H9 (cell line): Measurements from ENCODE around the gene HSD11B1. TPM values are rescaled to one million over a fixed set of nuclear protein-coding genes. Genes with fewer than 3 reads are reported as not detected.

Experiments used
- DNase-seq: peaks from one replicate; pipeline ENCODE4 v3.0.0-alpha.2; 2017
- H2AFZ ChIP-seq: one replicate; pipeline ENCODE4 v1.6.1; 2013; ENCODE audit warnings: mild to moderate bottlenecking, low read length, control low read depth, moderate library complexity
- H2AK5ac ChIP-seq: 2 replicates; pipeline ENCODE4 v1.6.1; 2013; ENCODE audit warnings: low read length, control low read depth, mixed read lengths; ENCODE audit not compliant: insufficient read length
- H2BK120ac ChIP-seq: one replicate; pipeline ENCODE4 v1.6.1; 2013; ENCODE audit warnings: low read depth, mild to moderate bottlenecking, low read length, control low read depth, inconsistent platforms; ENCODE audit not compliant: poor library complexity, severe bottlenecking
- H2BK12ac ChIP-seq: 2 replicates; pipeline ENCODE4 v1.6.1; 2013; ENCODE audit warnings: low read length, control low read depth, mixed read lengths, low read depth; ENCODE audit not compliant: insufficient read length
- H2BK15ac ChIP-seq: 2 replicates; pipeline ENCODE4 v1.6.1; 2013; ENCODE audit warnings: low read depth, low read length, control low read depth
- H2BK20ac ChIP-seq: one replicate; pipeline ENCODE4 v1.6.1; 2013; ENCODE audit warnings: low read depth, mild to moderate bottlenecking, low read length, control low read depth, inconsistent platforms; ENCODE audit not compliant: poor library complexity, severe bottlenecking
- H2BK5ac ChIP-seq: 2 replicates; pipeline ENCODE4 v1.6.1; 2013; ENCODE audit warnings: low read length, control low read depth, mixed read lengths; ENCODE audit not compliant: insufficient read length
- H3K14ac ChIP-seq: 2 replicates; pipeline ENCODE4 v1.6.1; 2013; ENCODE audit warnings: low read length, control low read depth; ENCODE audit not compliant: insufficient read depth
- H3K18ac ChIP-seq: 2 replicates; pipeline ENCODE4 v1.6.1; 2013; ENCODE audit warnings: low read depth, mild to moderate bottlenecking, mixed read lengths, low read length, control low read depth; ENCODE audit not compliant: insufficient read length
- H3K23ac ChIP-seq: 2 replicates; pipeline ENCODE4 v1.6.1; 2013; ENCODE audit warnings: low read length, control low read depth, mixed read lengths, low read depth; ENCODE audit not compliant: insufficient read length
- H3K23me2 ChIP-seq: 2 replicates; pipeline ENCODE4 v1.6.1; 2013; ENCODE audit warnings: low read depth, mild to moderate bottlenecking, mixed read lengths, low read length, control low read depth; ENCODE audit not compliant: insufficient read length, poor library complexity, severe bottlenecking
- H3K27ac ChIP-seq: 2 replicates; pipeline ENCODE4 v1.5.1; 2013; ENCODE audit warnings: low read length, control low read depth, mixed read lengths, low read depth; ENCODE audit not compliant: insufficient read length
- H3K27me3 ChIP-seq: 2 replicates; pipeline ENCODE4 v1.6.1; 2013; ENCODE audit warnings: low read length, control low read depth, inconsistent platforms; ENCODE audit not compliant: insufficient read depth
- H3K4ac ChIP-seq: 2 replicates; pipeline ENCODE4 v1.6.1; 2013; ENCODE audit warnings: low read depth, mild to moderate bottlenecking, control low read depth, inconsistent platforms, low read length, moderate library complexity
- H3K4me1 ChIP-seq: 2 replicates; pipeline ENCODE4 v1.6.1; 2013; ENCODE audit warnings: low read length, control low read depth, inconsistent platforms; ENCODE audit not compliant: insufficient read depth
- H3K4me2 ChIP-seq: 2 replicates; pipeline ENCODE4 v1.6.1; 2013; ENCODE audit warnings: low read length, control low read depth, mixed read lengths; ENCODE audit not compliant: insufficient read length, insufficient read depth
- H3K56ac ChIP-seq: 2 replicates; pipeline ENCODE4 v1.6.1; 2013; ENCODE audit warnings: low read depth, mild to moderate bottlenecking, mixed read lengths, low read length, control low read depth; ENCODE audit not compliant: insufficient read length
- H3K79me1 ChIP-seq: 2 replicates; pipeline ENCODE4 v1.6.1; 2013; ENCODE audit warnings: low read depth, mild to moderate bottlenecking, moderate library complexity, low read length, control low read depth, inconsistent platforms; ENCODE audit not compliant: insufficient read depth, poor library complexity, severe bottlenecking
- H3K79me2 ChIP-seq: 2 replicates; pipeline ENCODE4 v1.6.1; 2013; ENCODE audit warnings: low read length, control low read depth, inconsistent platforms; ENCODE audit not compliant: insufficient read depth
- H3K9ac ChIP-seq: 2 replicates; pipeline ENCODE4 v1.6.1; 2013; ENCODE audit warnings: low read length, control low read depth, mixed read lengths; ENCODE audit not compliant: insufficient read length; ENCODE audit errors: extremely low read depth
- H3K9me3 ChIP-seq: one replicate; pipeline ENCODE4 v1.6.1; 2013; ENCODE audit warnings: low read depth, low read length, inconsistent platforms; ENCODE audit not compliant: control insufficient read depth
- H3T11ph ChIP-seq: one replicate; pipeline ENCODE4 v1.6.1; 2013; ENCODE audit warnings: mild to moderate bottlenecking, low read length, control low read depth, inconsistent platforms
- H4K20me1 ChIP-seq: one replicate; pipeline ENCODE4 v1.6.1; 2013; ENCODE audit not compliant: control insufficient read depth, insufficient read length, insufficient read depth
- H4K5ac ChIP-seq: 2 replicates; pipeline ENCODE4 v1.6.1; 2013; ENCODE audit warnings: low read depth, mild to moderate bottlenecking, mixed read lengths, low read length, control low read depth; ENCODE audit not compliant: insufficient read length
- H4K8ac ChIP-seq: replicated peaks from 2 replicates; pipeline ENCODE4 v1.6.1; 2013; ENCODE audit warnings: low read length, control low read depth, mixed read lengths, low read depth; ENCODE audit not compliant: insufficient read length
- H4K91ac ChIP-seq: 2 replicates; pipeline ENCODE4 v1.6.1; 2013; ENCODE audit warnings: low read depth, mild to moderate bottlenecking, moderate library complexity, mixed read lengths, low read length, control low read depth; ENCODE audit not compliant: insufficient read length
- H3K27ac Mint-ChIP-seq, 3 experiments: 2 replicates in 2 of 3; 3 replicates in 1 of 3; pipeline ENCODE4 v1.8.0; 2020 to 2021; ENCODE audit warnings: mixed read lengths in 3 of 3, mild to moderate bottlenecking in 1 of 3, moderate library complexity in 1 of 3
- H3K27me3 Mint-ChIP-seq: 2 replicates; pipeline ENCODE4 v1.8.0; 2021; ENCODE audit warnings: low read depth, mild to moderate bottlenecking, moderate library complexity, mixed read lengths
- H3K36me3 Mint-ChIP-seq, 3 experiments: 2 replicates in 2 of 3; 3 replicates in 1 of 3; pipeline ENCODE4 v1.8.0; 2020 to 2021; ENCODE audit warnings: low read depth in 3 of 3, mixed read lengths in 3 of 3; ENCODE audit not compliant: insufficient read depth in 1 of 3
- H3K4me1 Mint-ChIP-seq, 2 experiments: 2 replicates each; pipeline ENCODE4 v1.8.0; 2020; ENCODE audit warnings: mixed read lengths in 2 of 2
- H3K4me3 Mint-ChIP-seq, 2 experiments: 2 replicates in 1 of 2; 3 replicates in 1 of 2; pipeline ENCODE4 v1.8.0; 2020 to 2021; ENCODE audit warnings: mild to moderate bottlenecking in 2 of 2, mixed read lengths in 2 of 2, moderate library complexity in 1 of 2
- H3K9me3 Mint-ChIP-seq, 2 experiments: 2 replicates in 1 of 2; 3 replicates in 1 of 2; pipeline ENCODE4 v1.8.0; 2020; ENCODE audit warnings: mild to moderate bottlenecking in 2 of 2, mixed read lengths in 2 of 2, moderate library complexity in 1 of 2
- total RNA-seq: library from RNA; stranded (reverse); gene quantifications from 2 replicates; pipeline ENCODE4 v1.2.1, GENCODE V29; 2021
- TF ChIP-seq, protein P1 (sequence below): fragments of 200-600 bp; sonication (generic); conservative IDR thresholded peaks from 3 replicates; pipeline ENCODE4 v1.8.0; 2021; ENCODE audit warnings: antibody characterized with exemption, mild to moderate bottlenecking

HSD11B1 gene
- total RNA-seq, 1 experiment from 2014 or later = not detected

DNA sequence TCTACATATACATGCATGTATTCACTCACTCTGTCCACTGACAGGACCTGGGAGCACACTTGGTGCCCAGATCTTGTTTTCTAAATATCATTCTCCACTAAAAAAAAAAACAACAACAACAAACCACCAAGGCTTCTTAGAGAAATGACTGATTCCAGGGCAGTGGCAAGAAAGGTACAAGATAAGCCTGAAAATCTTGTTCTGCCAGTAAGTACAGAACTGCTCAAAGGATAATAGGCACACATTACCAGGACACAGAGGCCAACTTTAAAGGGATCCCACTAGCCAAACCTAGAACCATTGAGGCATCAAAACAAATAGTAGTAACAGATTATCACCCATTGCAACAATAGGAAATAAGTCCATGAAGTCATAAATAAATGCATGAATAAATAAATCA, 10.7 kb downstream of the HSD11B1 start:
- H3K79me2 ChIP-seq = no peaks in the 10 kb centered on the region
- no peaks in the 10 kb centered on the region; the same call in 1 of the 2 replicates for H3K4me1 ChIP-seq

More for the DNA sequence above, 10.7 kb downstream of the HSD11B1 start:
- Histone ChIP-seq H3K27me3 (no peaks in the 10 kb centered on the region), H3T11ph (no peak overlapping the region), H2BK12ac (no peak overlapping the region), H3K4me2 (no peak overlapping the region), H4K20me1 (no peaks in the 10 kb centered on the region), H4K91ac (no peak overlapping the region), H3K27ac (no peak overlapping the region), H3K9me3 (no peaks in the 10 kb centered on the region), H2BK15ac (no peak overlapping the region), H2BK20ac (no peak overlapping the region), H2BK120ac (no peak overlapping the region), H4K5ac (no peak overlapping the region), H3K14ac (no peak overlapping the region), H2BK5ac (no peak overlapping the region), H2AFZ (no peak overlapping the region), H3K9ac (no peak overlapping the region), H4K8ac (no peak overlapping the region), H3K23ac (no peak overlapping the region), H3K56ac (no peak overlapping the region), H3K4ac (no peak overlapping the region), H3K18ac (no peak overlapping the region), H3K23me2 (no peaks in the 10 kb centered on the region), H3K79me1 (no peaks in the 10 kb centered on the region), H2AK5ac (no peak overlapping the region)
- Mint-ChIP-seq H3K4me1 (no peaks in the 10 kb centered on the region), H3K27me3 (peaks cover 6% of the 10 kb centered on the region; the same call in 1 of the 2 replicates), H3K9me3 (no peaks in the 10 kb centered on the region), H3K4me3 (no peak overlapping the region), H3K36me3 (no peaks in the 10 kb centered on the region), H3K27ac (no peak overlapping the region)
- TF ChIP-seq, protein P1, sequence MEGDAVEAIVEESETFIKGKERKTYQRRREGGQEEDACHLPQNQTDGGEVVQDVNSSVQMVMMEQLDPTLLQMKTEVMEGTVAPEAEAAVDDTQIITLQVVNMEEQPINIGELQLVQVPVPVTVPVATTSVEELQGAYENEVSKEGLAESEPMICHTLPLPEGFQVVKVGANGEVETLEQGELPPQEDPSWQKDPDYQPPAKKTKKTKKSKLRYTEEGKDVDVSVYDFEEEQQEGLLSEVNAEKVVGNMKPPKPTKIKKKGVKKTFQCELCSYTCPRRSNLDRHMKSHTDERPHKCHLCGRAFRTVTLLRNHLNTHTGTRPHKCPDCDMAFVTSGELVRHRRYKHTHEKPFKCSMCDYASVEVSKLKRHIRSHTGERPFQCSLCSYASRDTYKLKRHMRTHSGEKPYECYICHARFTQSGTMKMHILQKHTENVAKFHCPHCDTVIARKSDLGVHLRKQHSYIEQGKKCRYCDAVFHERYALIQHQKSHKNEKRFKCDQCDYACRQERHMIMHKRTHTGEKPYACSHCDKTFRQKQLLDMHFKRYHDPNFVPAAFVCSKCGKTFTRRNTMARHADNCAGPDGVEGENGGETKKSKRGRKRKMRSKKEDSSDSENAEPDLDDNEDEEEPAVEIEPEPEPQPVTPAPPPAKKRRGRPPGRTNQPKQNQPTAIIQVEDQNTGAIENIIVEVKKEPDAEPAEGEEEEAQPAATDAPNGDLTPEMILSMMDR = no peak
- no peak for DNase-seq
